KMS-11 (cell line): ENCODE measurements around the gene OTUD5.

Source experiments
- H2AFZ ChIP-seq: fragments of 200-600 bp; sonication (generic); 2 replicates; pipeline ENCODE4 v1.6.1; 2016; ENCODE audit warnings: antibody characterized with exemption, mixed run types, low read depth
- H3K27ac ChIP-seq: fragments of 200-600 bp; sonication (generic); 2 replicates; pipeline ENCODE4 v1.6.1; 2016; ENCODE audit warnings: mild to moderate bottlenecking, mixed run types
- H3K27me3 ChIP-seq: fragments of 200-600 bp; sonication (generic); 2 replicates; pipeline ENCODE4 v1.6.1; 2017; ENCODE audit warnings: mild to moderate bottlenecking, low read depth, mixed run types, moderate library complexity; ENCODE audit not compliant: insufficient read depth
- H3K36me3 ChIP-seq: fragments of 200-600 bp; sonication (generic); 2 replicates; pipeline ENCODE4 v1.6.1; 2017; ENCODE audit warnings: mild to moderate bottlenecking, mixed run types; ENCODE audit not compliant: insufficient read depth
- H3K4me1 ChIP-seq: fragments of 200-600 bp; sonication (generic); 2 replicates; pipeline ENCODE4 v1.6.1; 2016; ENCODE audit warnings: mild to moderate bottlenecking, low read depth, mixed run types; ENCODE audit not compliant: poor library complexity, severe bottlenecking
- H3K4me2 ChIP-seq: fragments of 200-600 bp; sonication (generic); 2 replicates; pipeline ENCODE4 v1.7.0; 2016; ENCODE audit warnings: mild to moderate bottlenecking, mixed run types
- H3K4me3 ChIP-seq: fragments of 200-600 bp; sonication (generic); IDR thresholded peaks from 2 replicates; pipeline ENCODE4 v1.6.1; 2017; ENCODE audit warnings: low read depth, low read length, mixed read lengths; ENCODE audit not compliant: insufficient read depth
- H3K79me2 ChIP-seq: fragments of 200-600 bp; sonication (generic); 2 replicates; pipeline ENCODE4 v1.6.1; 2016; ENCODE audit warnings: low read depth, mixed run types; ENCODE audit not compliant: insufficient read depth
- H3K9ac ChIP-seq: fragments of 200-600 bp; sonication (generic); 2 replicates; pipeline ENCODE4 v1.6.1; 2016; ENCODE audit warnings: mild to moderate bottlenecking, mixed run types
- H4K20me1 ChIP-seq: fragments of 200-600 bp; sonication (generic); 2 replicates; pipeline ENCODE4 v1.6.1; 2016; ENCODE audit warnings: mild to moderate bottlenecking, mixed run types; ENCODE audit not compliant: insufficient read depth
- TF ChIP-seq, protein P1 (sequence below): fragments of 200-600 bp; sonication (generic); conservative IDR thresholded peaks from 2 replicates; pipeline ENCODE4 v1.6.1; 2017; ENCODE audit warnings: low read depth, mild to moderate bottlenecking, antibody characterized with exemption, low read length, moderate library complexity, mixed read lengths

OTUD5 gene

DNA sequence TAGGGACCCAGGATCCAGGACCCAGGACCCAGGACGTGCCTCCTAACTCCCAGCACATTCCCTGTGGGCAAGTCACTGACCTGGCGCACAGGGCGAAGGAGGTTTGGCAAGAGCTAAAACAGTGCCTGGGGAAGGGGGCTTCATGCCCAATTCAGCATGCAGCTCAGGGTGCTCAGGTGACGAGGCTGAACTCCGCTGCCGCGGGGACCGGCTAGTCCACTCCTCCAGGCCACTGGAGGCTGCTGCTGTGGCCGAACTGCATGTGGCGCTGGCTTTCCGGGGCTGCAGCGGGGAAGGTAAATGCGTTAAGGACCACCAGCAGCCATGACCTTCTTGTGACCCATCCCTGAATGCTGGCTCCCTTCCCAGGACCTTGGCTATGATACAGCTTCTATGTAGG is 33.6 kb downstream of the OTUD5 start:
- peaks cover 91% of the 10 kb centered on the region for H3K4me1 ChIP-seq
- H2AFZ ChIP-seq = no peak overlapping the region
- peak overlapping the region; percentile 93; the same call in 1 of the 2 replicates for H3K27ac ChIP-seq
- TF ChIP-seq, protein P1, sequence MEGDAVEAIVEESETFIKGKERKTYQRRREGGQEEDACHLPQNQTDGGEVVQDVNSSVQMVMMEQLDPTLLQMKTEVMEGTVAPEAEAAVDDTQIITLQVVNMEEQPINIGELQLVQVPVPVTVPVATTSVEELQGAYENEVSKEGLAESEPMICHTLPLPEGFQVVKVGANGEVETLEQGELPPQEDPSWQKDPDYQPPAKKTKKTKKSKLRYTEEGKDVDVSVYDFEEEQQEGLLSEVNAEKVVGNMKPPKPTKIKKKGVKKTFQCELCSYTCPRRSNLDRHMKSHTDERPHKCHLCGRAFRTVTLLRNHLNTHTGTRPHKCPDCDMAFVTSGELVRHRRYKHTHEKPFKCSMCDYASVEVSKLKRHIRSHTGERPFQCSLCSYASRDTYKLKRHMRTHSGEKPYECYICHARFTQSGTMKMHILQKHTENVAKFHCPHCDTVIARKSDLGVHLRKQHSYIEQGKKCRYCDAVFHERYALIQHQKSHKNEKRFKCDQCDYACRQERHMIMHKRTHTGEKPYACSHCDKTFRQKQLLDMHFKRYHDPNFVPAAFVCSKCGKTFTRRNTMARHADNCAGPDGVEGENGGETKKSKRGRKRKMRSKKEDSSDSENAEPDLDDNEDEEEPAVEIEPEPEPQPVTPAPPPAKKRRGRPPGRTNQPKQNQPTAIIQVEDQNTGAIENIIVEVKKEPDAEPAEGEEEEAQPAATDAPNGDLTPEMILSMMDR = no peak
- H4K20me1 ChIP-seq = no peaks in the 10 kb centered on the region
- no peaks in the 10 kb centered on the region for H3K27me3 ChIP-seq
- H3K36me3 ChIP-seq = no peaks in the 10 kb centered on the region
- no peak overlapping the region for H3K4me3 ChIP-seq
- H3K79me2 ChIP-seq = peaks cover 14% of the 10 kb centered on the region; the same call in 1 of the 2 replicates
- H3K4me2 ChIP-seq = peak overlapping the region; percentile 68; the same call in 1 of the 2 replicates
- H3K9ac ChIP-seq = no peak overlapping the region

DNA sequence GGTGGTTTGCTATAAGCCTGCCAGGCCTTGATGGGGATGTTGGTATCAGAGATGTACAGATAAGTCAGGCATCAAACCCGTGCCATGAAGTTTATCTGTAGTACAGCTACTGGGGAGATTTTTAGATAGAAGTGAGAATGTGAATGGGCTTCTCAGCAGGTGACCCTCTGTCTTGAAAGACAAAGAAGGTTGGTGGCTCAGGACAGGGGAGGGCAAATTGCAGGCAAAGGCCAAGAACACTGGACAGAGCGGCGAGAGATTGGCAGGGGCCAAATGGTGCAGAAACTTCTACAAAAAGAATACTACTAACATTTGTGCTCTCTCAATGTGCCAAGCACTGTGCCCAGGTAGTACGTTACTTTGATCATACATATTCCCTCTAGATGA is 36.7 kb downstream of the OTUD5 start:
- Histone ChIP-seq H4K20me1 (peaks cover 22% of the 10 kb centered on the region), H3K79me2 (peaks cover 39% of the 10 kb centered on the region), H3K4me2 (peak overlapping the region; percentile 96), H3K4me1 (peaks cover 60% of the 10 kb centered on the region), H3K27me3 (no peaks in the 10 kb centered on the region), H3K9ac (peak overlapping the region; percentile 96; the same call in 1 of the 2 replicates), H3K4me3 (no peak overlapping the region), H3K36me3 (peaks cover 10% of the 10 kb centered on the region; the same call in 1 of the 2 replicates), H3K27ac (peak overlapping the region; percentile 93), H2AFZ (no peak overlapping the region)
- TF ChIP-seq, protein P1 = no peak

DNA sequence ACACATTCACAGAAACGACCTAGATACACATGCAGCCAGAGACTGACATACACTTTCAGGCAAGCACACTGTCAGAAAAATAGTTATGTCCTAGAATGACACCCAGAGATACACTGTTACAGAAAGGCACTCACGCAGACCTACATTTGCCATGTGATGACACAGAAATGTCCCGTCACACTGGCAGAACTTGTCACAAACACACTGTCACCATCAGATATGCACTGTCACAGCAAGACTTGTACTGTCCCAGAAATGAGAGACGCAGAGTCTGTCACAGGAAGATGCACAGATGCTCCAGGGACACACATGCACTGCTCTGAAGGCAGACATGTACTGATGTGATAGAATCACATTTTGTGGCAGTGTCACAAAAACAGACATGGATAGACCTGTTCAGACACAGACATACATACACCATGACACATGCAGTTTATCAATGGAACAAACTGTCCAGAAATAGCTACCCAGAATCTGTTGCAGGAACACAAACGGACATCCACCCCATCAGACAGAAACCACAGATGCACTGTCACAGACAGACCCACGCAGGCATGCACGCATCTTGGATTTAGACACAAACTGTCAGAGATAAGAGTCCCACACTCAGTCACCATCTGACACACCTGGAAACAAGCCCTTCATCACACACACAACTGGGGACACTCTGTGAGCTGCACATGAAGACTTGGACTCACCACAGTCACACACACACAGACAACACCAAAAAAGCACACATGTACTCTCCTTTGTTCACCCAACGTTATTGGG is 37.3 kb downstream of the OTUD5 start:
- Histone ChIP-seq H4K20me1 (peaks cover 28% of the 10 kb centered on the region), H3K4me1 (peaks cover 55% of the 10 kb centered on the region), H3K79me2 (peaks cover 45% of the 10 kb centered on the region), H3K27me3 (no peaks in the 10 kb centered on the region), H3K27ac (peak overlapping the region; percentile 93), H3K4me2 (peak overlapping the region; percentile 96), H2AFZ (no peak overlapping the region), H3K36me3 (peaks cover 14% of the 10 kb centered on the region; the same call in 1 of the 2 replicates), H3K9ac (peak overlapping the region; percentile 96), H3K4me3 (no peak overlapping the region)
- TF ChIP-seq, protein P1 = no peak

DNA sequence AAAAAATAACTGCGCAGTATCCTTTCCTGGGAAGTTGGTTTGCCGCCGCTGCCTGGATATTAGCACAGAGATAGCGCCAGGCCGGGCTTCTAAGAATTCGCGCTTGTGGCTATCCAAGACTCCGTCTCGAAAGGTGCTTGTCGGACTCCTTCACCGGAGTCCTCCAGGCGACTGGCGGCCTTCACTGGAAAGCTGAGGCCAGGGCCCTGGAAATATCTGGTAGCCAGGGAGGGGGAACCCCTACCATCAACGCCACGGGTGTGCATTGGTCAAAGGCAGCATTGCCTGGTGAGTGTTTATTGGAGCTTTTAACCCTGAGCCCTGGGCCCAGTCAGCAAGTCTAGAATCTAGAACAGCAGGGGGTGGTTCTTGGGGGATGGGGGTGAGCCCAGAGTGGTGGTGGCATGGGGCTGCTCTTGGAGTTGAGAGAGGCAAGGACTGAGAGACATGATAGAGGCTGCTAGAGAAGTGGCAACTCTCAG is 38.0 kb downstream of the OTUD5 start:
- TF ChIP-seq, protein P1 = no peak
- Histone ChIP-seq H3K27ac (peak overlapping the region; percentile 93), H3K4me2 (peak overlapping the region; percentile 96), H3K36me3 (peaks cover 14% of the 10 kb centered on the region; the same call in 1 of the 2 replicates), H3K4me1 (peaks cover 52% of the 10 kb centered on the region), H3K9ac (peak overlapping the region; percentile 96), H4K20me1 (peaks cover 35% of the 10 kb centered on the region), H3K4me3 (no peak overlapping the region), H3K27me3 (no peaks in the 10 kb centered on the region), H3K79me2 (peaks cover 52% of the 10 kb centered on the region), H2AFZ (no peak overlapping the region)
